GM23338 (cell line): Measurements from ENCODE around the gene SNRPD2. TPM values are rescaled to one million over a fixed set of nuclear protein-coding genes. Genes with fewer than 3 reads are reported as not detected.
A peak's percentile ranks its signal among the peaks of the same experiment; 100 is the strongest.

Experiments used
- ATAC-seq: fragments of 200-7000 bp; cut with Tn5 transposase; 3 replicates; pipeline ENCODE4 v1.9.1; 2020
- DNase-seq: peaks from one replicate; pipeline ENCODE4 v3.0.0-alpha.2; 2015; ENCODE audit warnings: low spot score
- H2AFZ ChIP-seq: fragments of 200-600 bp; sonication (generic); 2 replicates; pipeline ENCODE4 v1.8.0; 2016; ENCODE audit warnings: antibody characterized with exemption, mild to moderate bottlenecking, moderate library complexity
- H3F3A ChIP-seq: fragments of 200-600 bp; sonication (generic); replicated peaks from 2 replicates; pipeline ENCODE4 v1.8.0; 2017; ENCODE audit warnings: antibody characterized with exemption, mixed run types, low read depth
- H3K27ac ChIP-seq: fragments of 200-600 bp; sonication (generic); 2 replicates; pipeline ENCODE4 v1.6.1; 2016; ENCODE audit warnings: low read depth
- H3K27me3 ChIP-seq: fragments of 200-600 bp; sonication (generic); 2 replicates; pipeline ENCODE4 v1.8.0; 2016; ENCODE audit warnings: mild to moderate bottlenecking, mixed run types, moderate library complexity; ENCODE audit not compliant: insufficient read depth
- H3K36me3 ChIP-seq: fragments of 200-600 bp; sonication (generic); 2 replicates; pipeline ENCODE4 v1.8.0; 2016; ENCODE audit warnings: mild to moderate bottlenecking; ENCODE audit not compliant: insufficient read depth
- H3K4me1 ChIP-seq: fragments of 200-600 bp; sonication (generic); 2 replicates; pipeline ENCODE4 v1.8.0; 2016; ENCODE audit warnings: mild to moderate bottlenecking, moderate library complexity; ENCODE audit not compliant: insufficient read depth
- H3K4me2 ChIP-seq: fragments of 200-600 bp; sonication (generic); 2 replicates; pipeline ENCODE4 v1.7.1; 2017; ENCODE audit warnings: mixed run types
- H3K4me3 ChIP-seq: fragments of 200-600 bp; sonication (generic); 2 replicates; pipeline ENCODE4 v1.6.1; 2016; ENCODE audit warnings: mixed run types
- H3K79me2 ChIP-seq: fragments of 200-600 bp; sonication (generic); replicated peaks from 2 replicates; pipeline ENCODE4 v1.8.0; 2017; ENCODE audit warnings: mild to moderate bottlenecking; ENCODE audit not compliant: insufficient read depth
- H3K9me2 ChIP-seq: fragments of 200-600 bp; sonication (generic); 2 replicates; pipeline ENCODE4 v1.8.0; 2017; ENCODE audit not compliant: insufficient read depth
- H4K20me1 ChIP-seq: fragments of 200-600 bp; sonication (generic); replicated peaks from 2 replicates; pipeline ENCODE4 v1.8.0; 2017; ENCODE audit warnings: mild to moderate bottlenecking; ENCODE audit not compliant: insufficient read depth
- H3K27ac Mint-ChIP-seq: 2 replicates; pipeline ENCODE4 v1.8.0; 2020; ENCODE audit warnings: inconsistent platforms, mild to moderate bottlenecking, moderate library complexity, mixed read lengths
- H3K27me3 Mint-ChIP-seq: 3 replicates; pipeline ENCODE4 v1.8.0; 2022; ENCODE audit warnings: low read depth, mild to moderate bottlenecking, moderate library complexity, mixed read lengths, inconsistent platforms; ENCODE audit not compliant: insufficient read depth, poor library complexity
- H3K36me3 Mint-ChIP-seq: 3 replicates; pipeline ENCODE4 v1.8.0; 2021; ENCODE audit warnings: low read depth, mild to moderate bottlenecking, inconsistent platforms, moderate library complexity, mixed read lengths
- H3K4me1 Mint-ChIP-seq: 3 replicates; pipeline ENCODE4 v1.8.0; 2020; ENCODE audit warnings: mild to moderate bottlenecking, inconsistent platforms, mixed read lengths
- H3K4me3 Mint-ChIP-seq: 3 replicates; pipeline ENCODE4 v1.8.0; 2021; ENCODE audit warnings: moderate library complexity, mild to moderate bottlenecking, inconsistent platforms, mixed read lengths
- H3K9me3 Mint-ChIP-seq: 3 replicates; pipeline ENCODE4 v1.8.0; 2020; ENCODE audit warnings: moderate library complexity, mild to moderate bottlenecking, inconsistent platforms, mixed read lengths
- CREB1 ChIP-seq: fragments of 250-450 bp; sonication (Bioruptor Pico); IDR thresholded peaks from 2 replicates; pipeline ENCODE4 v1.5.0; 2020; ENCODE audit warnings: low read depth, mild to moderate bottlenecking, moderate library complexity
- EZH2 ChIP-seq: fragments of 200-600 bp; sonication (generic); IDR thresholded peaks from one replicate; pipeline ENCODE4 v1.8.0; 2017; ENCODE audit warnings: antibody characterized with exemption, mild to moderate bottlenecking, low read depth; ENCODE audit not compliant: unreplicated experiment
- EZH2phosphoT487 ChIP-seq: fragments of 200-600 bp; sonication (generic); IDR thresholded peaks from one replicate; pipeline ENCODE4 v1.8.1; 2018; ENCODE audit warnings: antibody characterized with exemption; ENCODE audit not compliant: unreplicated experiment
- JUNB ChIP-seq: IDR thresholded peaks from one replicate; pipeline ENCODE4 v1.6.1; 2016; ENCODE audit warnings: antibody characterized with exemption; ENCODE audit not compliant: unreplicated experiment
- NANOG ChIP-seq: IDR thresholded peaks from 2 replicates; pipeline ENCODE4 v1.6.1; 2016; ENCODE audit warnings: antibody characterized with exemption, borderline replicate concordance
- POLR2AphosphoS5 ChIP-seq: IDR thresholded peaks from 2 replicates; pipeline ENCODE4 v1.6.1; 2016; ENCODE audit warnings: antibody characterized with exemption, low read depth
- STAT1 ChIP-seq: IDR thresholded peaks from one replicate; pipeline ENCODE4 v1.6.1; 2016; ENCODE audit warnings: antibody characterized with exemption; ENCODE audit not compliant: unreplicated experiment
- ZNF114 ChIP-seq: fragments of 250-450 bp; sonication (Bioruptor Pico); IDR thresholded peaks from 2 replicates; pipeline ENCODE4 v1.5.0; 2020; ENCODE audit warnings: mild to moderate bottlenecking, moderate library complexity
- ZNF331 ChIP-seq: fragments of 250-450 bp; sonication (Bioruptor Pico); IDR thresholded peaks from 2 replicates; pipeline ENCODE4 v1.5.0; 2020; ENCODE audit warnings: low read depth, mild to moderate bottlenecking, moderate library complexity
- polyA plus RNA-seq: library from polyadenylated mRNA; unstranded; fragments of >200 nt; fragmentation: Nextera tagmentation; extraction: Ambion mirVana; gene quantifications from 2 replicates; pipeline ENCODE4 v1.2.1, GENCODE V29; 2016
- total RNA-seq: library from RNA; depleted of rRNA; stranded (reverse); fragments of >200 nt; shearing (Covaris generic); gene quantifications from 2 replicates; pipeline ENCODE4 v1.2.3, GENCODE V29; 2014
- TF ChIP-seq, protein P1 (sequence below): IDR thresholded peaks from one replicate; pipeline ENCODE4 v1.6.1; 2018; ENCODE audit warnings: antibody characterized with exemption; ENCODE audit not compliant: unreplicated experiment
- TF ChIP-seq, protein P2 (sequence below), 2 experiments: fragments of 200-600 bp in 1 of 2; sonication (generic) in 1 of 2; conservative IDR thresholded peaks; 2 replicates each; pipeline versions ENCODE4 v1.5.1 to v1.6.1; 2016 to 2017; ENCODE audit warnings: antibody characterized with exemption in 2 of 2, low read depth in 2 of 2, mild to moderate bottlenecking in 2 of 2, moderate library complexity in 1 of 2
- TF ChIP-seq, protein P3 (sequence below): fragments of 250-450 bp; sonication (Bioruptor Pico); IDR thresholded peaks from 2 replicates; pipeline ENCODE4 v1.5.0; 2020; ENCODE audit warnings: mild to moderate bottlenecking, moderate library complexity
- TF ChIP-seq, protein P4 (sequence below): IDR thresholded peaks from 2 replicates; pipeline ENCODE4 v1.6.1; 2016; ENCODE audit warnings: antibody characterized with exemption

The SNRPD2 gene
- total and polyA plus RNA-seq, 2 experiments from 2014 or later, result 169 to 1,375 TPM

DNA sequence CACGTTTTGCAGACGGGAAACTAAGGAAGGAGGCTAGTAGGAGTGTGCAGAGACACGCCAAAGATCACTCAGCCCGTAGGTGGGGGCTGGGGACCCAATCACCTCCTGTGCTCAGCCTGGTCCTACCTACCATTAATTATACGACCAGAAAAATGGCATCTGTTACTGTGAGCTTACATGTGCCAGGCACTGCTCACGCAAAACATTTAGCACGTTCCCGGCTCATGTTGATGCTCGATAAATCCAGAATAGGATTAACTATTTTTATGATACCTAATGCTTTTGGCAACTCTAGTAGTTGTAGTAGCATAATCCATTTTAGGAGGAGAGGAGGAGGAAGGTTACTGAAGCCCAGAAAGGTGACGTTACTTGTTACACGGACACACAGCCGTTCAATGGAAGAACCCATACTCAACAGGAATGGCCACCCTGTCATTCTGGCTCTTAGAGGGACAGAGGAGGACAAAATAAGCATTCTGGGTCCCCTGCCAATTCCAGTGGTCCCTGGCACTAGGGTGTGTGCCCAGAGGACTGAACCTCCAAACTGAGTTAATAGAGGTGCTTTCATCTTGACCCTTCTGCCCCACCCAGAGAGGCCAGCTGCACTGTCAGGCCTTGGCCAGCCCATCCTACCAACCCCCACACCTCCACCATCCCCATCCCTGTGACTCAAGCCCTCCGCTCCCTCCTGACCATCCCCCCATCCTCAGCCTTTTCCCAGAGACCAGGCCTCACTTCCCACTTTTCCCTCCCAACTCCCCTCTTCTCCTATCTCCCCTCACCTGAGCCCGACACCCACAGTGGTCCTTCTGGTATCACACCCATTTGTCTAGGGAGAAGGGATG is 47.6 kb downstream of the SNRPD2 start:
- Histone ChIP-seq H3K36me3 (no peaks in the 10 kb centered on the region), H3F3A (peaks cover 34% of the 10 kb centered on the region), H3K4me3 (peak overlapping the region; percentile 90), H2AFZ (peak overlapping the region; percentile 100), H3K27me3 (peaks cover 18% of the 10 kb centered on the region), H4K20me1 (no peaks in the 10 kb centered on the region), H3K4me2 (peak overlapping the region; percentile 93), H3K27ac (no peak overlapping the region), H3K9me2 (no peaks in the 10 kb centered on the region), H3K79me2 (no peaks in the 10 kb centered on the region), H3K4me1 (peaks cover 33% of the 10 kb centered on the region)
- DNase-seq (no peak), ATAC-seq (no peak)
- peaks cover 35% of the 10 kb centered on the region for H3K27me3 Mint-ChIP-seq
- H3K4me1 Mint-ChIP-seq, result peaks cover 36% of the 10 kb centered on the region
- no peak overlapping the region for H3K27ac Mint-ChIP-seq
- TF ChIP-seq, protein P1, sequence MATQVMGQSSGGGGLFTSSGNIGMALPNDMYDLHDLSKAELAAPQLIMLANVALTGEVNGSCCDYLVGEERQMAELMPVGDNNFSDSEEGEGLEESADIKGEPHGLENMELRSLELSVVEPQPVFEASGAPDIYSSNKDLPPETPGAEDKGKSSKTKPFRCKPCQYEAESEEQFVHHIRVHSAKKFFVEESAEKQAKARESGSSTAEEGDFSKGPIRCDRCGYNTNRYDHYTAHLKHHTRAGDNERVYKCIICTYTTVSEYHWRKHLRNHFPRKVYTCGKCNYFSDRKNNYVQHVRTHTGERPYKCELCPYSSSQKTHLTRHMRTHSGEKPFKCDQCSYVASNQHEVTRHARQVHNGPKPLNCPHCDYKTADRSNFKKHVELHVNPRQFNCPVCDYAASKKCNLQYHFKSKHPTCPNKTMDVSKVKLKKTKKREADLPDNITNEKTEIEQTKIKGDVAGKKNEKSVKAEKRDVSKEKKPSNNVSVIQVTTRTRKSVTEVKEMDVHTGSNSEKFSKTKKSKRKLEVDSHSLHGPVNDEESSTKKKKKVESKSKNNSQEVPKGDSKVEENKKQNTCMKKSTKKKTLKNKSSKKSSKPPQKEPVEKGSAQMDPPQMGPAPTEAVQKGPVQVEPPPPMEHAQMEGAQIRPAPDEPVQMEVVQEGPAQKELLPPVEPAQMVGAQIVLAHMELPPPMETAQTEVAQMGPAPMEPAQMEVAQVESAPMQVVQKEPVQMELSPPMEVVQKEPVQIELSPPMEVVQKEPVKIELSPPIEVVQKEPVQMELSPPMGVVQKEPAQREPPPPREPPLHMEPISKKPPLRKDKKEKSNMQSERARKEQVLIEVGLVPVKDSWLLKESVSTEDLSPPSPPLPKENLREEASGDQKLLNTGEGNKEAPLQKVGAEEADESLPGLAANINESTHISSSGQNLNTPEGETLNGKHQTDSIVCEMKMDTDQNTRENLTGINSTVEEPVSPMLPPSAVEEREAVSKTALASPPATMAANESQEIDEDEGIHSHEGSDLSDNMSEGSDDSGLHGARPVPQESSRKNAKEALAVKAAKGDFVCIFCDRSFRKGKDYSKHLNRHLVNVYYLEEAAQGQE, result no peak
- TF ChIP-seq, protein P2, sequence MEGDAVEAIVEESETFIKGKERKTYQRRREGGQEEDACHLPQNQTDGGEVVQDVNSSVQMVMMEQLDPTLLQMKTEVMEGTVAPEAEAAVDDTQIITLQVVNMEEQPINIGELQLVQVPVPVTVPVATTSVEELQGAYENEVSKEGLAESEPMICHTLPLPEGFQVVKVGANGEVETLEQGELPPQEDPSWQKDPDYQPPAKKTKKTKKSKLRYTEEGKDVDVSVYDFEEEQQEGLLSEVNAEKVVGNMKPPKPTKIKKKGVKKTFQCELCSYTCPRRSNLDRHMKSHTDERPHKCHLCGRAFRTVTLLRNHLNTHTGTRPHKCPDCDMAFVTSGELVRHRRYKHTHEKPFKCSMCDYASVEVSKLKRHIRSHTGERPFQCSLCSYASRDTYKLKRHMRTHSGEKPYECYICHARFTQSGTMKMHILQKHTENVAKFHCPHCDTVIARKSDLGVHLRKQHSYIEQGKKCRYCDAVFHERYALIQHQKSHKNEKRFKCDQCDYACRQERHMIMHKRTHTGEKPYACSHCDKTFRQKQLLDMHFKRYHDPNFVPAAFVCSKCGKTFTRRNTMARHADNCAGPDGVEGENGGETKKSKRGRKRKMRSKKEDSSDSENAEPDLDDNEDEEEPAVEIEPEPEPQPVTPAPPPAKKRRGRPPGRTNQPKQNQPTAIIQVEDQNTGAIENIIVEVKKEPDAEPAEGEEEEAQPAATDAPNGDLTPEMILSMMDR (conservative IDR thresholded peaks at IDR 0.05; ENCODE audit: low read depth in 2 of 2), result no peak
- TF ChIP-seq ZNF331 (CRISPR knock-in tag), result no peak
- no peak for TF ChIP-seq CREB1 (CRISPR knock-in tag)
- TF ChIP-seq EZH2, result no peak
- TF ChIP-seq POLR2AphosphoS5, result no peak
- no peak for TF ChIP-seq STAT1
- no peak for TF ChIP-seq ZNF114 (CRISPR knock-in tag)
- TF ChIP-seq EZH2phosphoT487, result no peak
- TF ChIP-seq, protein P3, sequence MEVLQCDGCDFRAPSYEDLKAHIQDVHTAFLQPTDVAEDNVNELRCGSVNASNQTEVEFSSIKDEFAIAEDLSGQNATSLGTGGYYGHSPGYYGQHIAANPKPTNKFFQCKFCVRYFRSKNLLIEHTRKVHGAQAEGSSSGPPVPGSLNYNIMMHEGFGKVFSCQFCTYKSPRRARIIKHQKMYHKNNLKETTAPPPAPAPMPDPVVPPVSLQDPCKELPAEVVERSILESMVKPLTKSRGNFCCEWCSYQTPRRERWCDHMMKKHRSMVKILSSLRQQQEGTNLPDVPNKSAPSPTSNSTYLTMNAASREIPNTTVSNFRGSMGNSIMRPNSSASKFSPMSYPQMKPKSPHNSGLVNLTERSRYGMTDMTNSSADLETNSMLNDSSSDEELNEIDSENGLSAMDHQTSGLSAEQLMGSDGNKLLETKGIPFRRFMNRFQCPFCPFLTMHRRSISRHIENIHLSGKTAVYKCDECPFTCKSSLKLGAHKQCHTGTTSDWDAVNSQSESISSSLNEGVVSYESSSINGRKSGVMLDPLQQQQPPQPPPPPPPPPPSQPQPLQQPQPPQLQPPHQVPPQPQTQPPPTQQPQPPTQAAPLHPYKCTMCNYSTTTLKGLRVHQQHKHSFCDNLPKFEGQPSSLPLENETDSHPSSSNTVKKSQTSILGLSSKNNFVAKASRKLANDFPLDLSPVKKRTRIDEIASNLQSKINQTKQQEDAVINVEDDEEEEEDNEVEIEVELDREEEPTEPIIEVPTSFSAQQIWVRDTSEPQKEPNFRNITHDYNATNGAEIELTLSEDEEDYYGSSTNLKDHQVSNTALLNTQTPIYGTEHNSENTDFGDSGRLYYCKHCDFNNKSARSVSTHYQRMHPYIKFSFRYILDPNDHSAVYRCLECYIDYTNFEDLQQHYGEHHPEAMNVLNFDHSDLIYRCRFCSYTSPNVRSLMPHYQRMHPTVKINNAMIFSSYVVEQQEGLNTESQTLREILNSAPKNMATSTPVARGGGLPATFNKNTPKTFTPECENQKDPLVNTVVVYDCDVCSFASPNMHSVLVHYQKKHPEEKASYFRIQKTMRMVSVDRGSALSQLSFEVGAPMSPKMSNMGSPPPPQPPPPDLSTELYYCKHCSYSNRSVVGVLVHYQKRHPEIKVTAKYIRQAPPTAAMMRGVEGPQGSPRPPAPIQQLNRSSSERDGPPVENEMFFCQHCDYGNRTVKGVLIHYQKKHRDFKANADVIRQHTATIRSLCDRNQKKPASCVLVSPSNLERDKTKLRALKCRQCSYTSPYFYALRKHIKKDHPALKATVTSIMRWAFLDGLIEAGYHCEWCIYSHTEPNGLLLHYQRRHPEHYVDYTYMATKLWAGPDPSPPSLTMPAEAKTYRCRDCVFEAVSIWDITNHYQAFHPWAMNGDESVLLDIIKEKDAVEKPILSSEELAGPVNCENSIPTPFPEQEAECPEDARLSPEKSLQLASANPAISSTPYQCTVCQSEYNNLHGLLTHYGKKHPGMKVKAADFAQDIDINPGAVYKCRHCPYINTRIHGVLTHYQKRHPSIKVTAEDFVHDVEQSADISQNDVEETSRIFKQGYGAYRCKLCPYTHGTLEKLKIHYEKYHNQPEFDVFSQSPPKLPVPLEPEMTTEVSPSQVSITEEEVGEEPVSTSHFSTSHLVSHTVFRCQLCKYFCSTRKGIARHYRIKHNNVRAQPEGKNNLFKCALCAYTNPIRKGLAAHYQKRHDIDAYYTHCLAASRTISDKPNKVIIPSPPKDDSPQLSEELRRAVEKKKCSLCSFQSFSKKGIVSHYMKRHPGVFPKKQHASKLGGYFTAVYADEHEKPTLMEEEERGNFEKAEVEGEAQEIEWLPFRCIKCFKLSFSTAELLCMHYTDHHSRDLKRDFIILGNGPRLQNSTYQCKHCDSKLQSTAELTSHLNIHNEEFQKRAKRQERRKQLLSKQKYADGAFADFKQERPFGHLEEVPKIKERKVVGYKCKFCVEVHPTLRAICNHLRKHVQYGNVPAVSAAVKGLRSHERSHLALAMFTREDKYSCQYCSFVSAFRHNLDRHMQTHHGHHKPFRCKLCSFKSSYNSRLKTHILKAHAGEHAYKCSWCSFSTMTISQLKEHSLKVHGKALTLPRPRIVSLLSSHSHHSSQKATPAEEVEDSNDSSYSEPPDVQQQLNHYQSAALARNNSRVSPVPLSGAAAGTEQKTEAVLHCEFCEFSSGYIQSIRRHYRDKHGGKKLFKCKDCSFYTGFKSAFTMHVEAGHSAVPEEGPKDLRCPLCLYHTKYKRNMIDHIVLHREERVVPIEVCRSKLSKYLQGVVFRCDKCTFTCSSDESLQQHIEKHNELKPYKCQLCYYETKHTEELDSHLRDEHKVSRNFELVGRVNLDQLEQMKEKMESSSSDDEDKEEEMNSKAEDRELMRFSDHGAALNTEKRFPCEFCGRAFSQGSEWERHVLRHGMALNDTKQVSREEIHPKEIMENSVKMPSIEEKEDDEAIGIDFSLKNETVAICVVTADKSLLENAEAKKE (CRISPR knock-in tag), result no peak
- no peak for TF ChIP-seq JUNB
- no peak for TF ChIP-seq NANOG
- TF ChIP-seq, protein P4, sequence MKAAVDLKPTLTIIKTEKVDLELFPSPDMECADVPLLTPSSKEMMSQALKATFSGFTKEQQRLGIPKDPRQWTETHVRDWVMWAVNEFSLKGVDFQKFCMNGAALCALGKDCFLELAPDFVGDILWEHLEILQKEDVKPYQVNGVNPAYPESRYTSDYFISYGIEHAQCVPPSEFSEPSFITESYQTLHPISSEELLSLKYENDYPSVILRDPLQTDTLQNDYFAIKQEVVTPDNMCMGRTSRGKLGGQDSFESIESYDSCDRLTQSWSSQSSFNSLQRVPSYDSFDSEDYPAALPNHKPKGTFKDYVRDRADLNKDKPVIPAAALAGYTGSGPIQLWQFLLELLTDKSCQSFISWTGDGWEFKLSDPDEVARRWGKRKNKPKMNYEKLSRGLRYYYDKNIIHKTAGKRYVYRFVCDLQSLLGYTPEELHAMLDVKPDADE, result no peak
- peaks cover 20% of the 10 kb centered on the region; the same call in 2 of the 3 replicates for H3K9me3 Mint-ChIP-seq
- H3K36me3 Mint-ChIP-seq, result peaks cover 3% of the 10 kb centered on the region; the same call in 1 of the 3 replicates
- H3K4me3 Mint-ChIP-seq, result peak overlapping the region; percentile 90
